HG03565 (cell line): ENCODE data around the gene INHA.

Experiments
- ATAC-seq: cut with Tn5 transposase; IDR thresholded peaks from one replicate; pipeline ENCODE4 v1.9.1; 2021; ENCODE audit warnings: mild to moderate bottlenecking, moderate library complexity; ENCODE audit not compliant: unreplicated experiment

The INHA gene

DNA sequence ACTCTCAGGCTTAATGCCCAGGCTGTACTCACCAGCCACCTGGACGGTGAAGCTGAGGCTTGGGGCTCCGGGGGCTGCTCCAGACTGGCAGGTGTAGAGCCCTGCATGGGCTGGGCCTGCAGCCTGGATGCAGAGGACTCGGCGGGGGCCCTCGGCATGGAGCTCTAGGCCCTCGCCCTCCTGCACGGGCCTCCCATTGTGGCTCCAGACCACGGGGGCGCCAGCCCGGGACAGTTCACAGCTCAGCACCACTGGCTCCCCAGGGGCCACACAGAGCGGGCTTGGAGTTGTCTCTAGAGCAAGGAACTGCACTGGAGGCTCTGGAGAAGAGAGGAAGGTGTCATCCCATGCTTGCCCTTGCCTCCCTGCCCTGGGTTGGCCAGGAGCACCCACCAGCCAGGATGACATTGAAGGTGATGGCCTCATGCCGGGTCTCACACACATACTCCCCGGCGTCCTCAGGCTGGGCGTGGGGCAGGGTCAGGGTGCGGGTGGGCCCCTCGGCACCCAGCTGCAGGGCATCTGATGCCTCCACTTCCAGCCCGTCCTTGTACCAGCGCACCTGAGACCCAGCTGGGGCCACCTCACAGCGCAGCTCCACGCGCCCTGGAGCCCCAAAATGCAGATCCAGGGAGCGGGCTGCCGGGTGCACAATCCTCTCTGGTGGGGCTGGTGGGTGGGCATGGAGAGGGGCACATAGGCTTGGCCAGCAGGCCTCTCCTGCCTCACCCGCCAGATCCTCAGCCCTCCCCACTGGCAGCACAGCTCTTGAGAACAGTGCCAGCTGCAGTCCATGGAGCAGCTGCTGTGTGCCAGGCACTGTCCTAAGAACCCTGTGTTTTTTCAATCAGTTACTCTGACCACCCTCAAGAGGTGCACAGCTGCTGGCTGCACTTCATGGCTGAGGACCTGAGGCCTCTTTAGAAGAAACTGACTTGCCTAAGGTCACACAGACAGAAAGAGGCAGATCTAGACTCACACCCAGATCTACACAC is 14.0 kb upstream of the INHA start:
- no peak for ATAC-seq

DNA sequence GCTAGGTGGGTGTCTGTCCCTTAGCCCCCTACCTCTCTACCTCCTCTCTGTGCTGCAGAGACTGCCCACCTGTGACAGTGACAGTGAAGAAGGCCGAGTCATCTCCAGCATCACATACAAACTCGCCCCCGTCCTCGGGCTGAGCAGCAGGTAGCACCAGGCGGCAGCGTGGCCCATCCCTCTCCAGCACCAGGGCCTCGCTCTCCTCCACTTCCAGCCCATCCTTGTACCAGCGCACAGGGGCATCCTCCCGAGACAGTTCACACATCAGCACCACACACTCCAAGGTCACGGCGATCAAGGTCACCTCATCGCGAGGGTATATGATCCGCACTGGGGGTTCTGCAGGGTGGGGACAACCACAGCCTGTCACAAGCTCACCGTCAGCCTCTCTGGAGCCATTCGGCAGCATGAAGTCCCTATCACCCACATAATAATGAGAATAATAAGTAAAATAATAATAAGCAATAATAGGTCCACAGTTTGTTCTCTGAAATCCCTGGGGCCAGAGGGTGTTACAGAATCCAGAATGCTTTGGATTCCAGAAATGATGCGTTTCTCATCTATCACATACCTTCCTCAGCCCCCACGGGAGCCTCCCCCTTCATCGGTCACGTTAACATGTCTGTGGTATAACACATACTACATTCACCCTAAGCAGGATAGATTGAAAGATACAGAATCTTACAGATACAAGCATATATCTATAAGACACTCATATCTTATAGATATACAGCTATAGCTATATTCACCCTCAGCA is 12.8 kb upstream of the INHA start:
- ATAC-seq: no peak

DNA sequence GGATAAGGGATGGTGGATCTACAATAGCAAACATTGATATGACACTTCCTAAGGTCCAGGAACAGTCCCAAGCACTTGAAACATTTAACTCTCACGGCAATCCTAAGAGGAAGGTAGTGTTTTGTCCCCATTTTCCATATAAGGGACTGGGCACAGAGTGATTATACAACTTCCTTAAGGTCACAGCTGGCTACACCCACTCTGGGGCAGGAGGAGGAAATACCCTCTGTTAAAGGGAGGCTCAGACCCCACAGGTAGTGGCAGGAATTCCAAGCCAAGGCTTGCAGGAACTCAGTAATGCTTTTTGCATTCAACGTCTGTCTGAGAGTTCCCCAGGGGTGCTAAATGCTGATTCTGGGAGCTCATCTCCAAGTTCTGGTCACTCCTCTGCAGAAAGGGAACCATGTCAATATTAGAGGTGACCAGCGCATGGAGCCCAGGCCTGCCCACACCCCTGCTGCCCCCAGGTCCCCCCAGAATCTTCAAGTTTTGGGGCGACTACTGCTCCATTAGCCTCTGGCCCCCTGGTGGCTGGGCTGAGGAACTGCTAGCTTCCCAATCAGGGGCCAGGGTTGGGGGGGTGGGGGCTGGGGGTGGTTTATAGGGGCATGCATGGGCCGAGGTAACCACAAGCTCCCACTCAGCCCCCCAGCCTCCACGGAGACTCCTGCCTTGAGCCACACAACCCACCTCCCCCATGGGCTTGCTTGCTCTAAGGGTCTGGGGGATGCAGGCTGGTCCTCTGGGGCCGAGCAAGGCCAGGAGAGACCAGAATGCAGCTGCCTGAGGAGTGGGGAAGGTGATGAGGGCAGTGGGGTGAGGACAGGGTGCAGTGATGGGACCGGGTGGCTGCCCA is 11.8 kb upstream of the INHA start:
- ATAC-seq: no peak

DNA sequence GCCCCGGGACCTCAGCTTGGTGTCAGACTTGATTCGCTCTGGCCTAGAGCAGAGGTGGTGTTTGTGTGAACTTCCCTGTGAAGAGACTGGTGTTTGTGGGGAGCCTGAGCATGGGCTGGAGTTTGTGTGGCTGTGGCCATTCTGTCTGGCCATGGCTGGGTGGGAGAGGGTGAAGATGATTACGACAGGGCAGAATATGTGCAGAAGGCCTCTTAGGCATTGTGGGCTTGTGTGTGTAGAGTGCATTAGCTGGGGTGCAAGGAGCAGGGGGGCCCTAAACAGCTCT is 11.3 kb upstream of the INHA start:
- no peak for ATAC-seq

DNA sequence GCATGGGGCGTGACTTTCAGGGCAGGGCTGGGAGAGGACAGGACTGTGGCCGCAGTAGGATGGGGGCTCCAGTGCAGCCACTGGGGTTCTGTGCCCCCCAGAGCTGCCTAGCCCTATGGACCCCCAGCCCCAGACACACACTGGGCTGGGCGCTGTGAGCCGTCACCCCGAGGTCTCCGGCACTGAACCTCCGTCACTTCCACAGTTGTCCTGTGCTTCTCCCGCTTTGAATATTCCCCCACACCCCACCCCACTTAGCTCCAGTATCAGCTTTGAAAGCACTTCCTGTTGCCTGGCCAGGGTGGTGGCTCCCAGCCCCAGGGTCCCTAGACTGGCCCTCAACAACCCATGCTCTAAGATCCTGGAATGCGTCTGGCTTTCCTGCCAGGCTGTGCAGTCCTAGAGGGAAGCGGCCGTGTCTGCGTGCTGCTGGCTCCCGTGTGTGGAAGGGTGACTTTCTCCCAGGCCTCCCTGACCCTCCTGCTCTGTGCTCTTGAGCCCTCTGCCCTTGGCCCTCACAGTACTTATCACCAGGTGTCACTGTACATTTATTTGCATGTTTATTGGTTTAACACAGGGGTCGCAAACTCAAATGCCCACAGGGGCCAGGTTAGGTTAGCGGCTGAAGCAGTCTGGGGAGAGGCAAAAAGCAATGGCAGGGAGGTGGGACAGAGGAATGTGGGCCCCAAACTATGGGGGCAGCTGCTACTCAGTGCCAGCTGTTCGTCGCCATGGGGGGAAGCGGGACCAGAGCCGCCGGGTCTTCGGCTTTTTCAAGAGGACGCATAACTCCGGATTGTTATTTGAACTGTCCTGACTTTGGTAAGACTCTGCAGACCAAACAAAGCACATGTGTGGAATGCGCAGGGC is 10.7 kb upstream of the INHA start:
- no peak for ATAC-seq

DNA sequence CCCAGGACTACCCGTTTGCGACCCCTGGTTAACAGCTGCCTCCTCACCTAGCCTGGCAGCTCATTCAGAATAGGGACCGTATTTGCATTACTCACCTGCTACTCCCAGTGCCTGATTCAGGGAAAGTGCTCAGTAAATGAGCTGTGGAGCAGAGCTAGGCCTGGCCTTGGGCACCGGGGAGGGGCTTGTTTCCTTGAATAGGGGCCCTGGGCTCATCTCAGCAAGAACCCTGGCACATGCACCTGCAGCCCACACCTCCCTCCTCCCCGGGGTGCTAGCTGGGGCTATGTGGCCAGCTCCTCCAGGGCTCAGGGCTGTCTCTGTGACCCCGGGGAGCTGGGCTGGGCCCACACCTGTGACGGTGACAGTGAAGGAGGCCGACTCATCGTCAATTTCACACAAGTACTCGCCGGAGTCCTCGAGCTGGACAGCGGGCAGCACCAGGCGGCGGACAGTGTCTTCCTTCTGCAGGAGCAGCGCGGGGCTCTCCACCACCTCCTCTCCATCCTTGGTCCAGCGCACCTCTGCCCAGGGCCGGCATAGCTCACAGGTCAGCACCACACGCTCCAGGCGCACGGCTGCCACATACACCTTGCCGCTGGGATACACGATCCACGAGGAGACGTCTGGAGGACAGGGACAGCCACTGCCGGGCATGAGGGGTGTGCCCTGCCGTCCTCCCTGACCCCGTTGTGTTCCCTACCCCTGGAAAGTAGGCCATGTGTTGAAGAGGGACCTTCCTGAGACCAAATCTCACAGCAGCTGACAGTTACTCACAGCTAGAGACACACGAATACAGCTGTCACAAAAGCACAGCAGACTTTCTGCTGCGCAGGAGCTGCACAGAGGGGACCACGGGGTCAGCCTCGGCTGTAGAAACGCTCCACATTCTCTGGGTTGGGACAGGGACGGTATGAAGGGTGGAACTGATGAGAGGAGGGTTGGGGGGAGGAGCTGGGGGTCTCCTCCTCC is 9.8 kb upstream of the INHA start:
- no peak for ATAC-seq

DNA sequence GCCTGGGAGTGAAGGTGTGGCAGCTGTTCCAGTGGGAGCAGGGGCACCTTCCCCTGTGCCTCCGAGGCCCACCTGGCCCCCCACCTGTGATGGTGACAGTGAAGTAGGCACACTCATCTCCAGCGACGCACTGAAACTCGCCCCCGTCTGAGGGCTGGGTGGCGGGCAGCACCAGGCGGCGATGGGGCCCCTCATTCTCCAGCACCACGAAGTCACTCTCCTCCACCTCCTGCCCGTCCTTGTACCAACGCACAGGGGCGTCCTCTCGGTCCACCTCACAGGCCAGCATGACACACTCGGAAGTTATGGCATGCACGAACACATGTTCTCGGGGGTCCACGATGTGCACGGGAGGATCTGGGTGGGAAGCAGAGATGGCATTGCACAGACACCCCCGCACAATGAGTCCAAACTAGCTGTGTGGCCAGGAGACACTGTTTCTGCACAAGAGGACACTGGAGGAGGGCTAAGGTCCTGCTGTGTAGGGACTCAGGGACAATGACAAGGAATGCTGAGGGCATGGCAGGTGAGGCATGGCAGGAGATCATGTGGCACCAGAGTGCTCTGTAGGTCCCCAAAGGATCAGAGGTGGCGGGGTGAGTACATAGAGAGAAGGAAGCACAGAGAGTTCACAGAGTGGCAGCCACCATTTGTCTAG is 8.7 kb upstream of the INHA start:
- no peak for ATAC-seq

DNA sequence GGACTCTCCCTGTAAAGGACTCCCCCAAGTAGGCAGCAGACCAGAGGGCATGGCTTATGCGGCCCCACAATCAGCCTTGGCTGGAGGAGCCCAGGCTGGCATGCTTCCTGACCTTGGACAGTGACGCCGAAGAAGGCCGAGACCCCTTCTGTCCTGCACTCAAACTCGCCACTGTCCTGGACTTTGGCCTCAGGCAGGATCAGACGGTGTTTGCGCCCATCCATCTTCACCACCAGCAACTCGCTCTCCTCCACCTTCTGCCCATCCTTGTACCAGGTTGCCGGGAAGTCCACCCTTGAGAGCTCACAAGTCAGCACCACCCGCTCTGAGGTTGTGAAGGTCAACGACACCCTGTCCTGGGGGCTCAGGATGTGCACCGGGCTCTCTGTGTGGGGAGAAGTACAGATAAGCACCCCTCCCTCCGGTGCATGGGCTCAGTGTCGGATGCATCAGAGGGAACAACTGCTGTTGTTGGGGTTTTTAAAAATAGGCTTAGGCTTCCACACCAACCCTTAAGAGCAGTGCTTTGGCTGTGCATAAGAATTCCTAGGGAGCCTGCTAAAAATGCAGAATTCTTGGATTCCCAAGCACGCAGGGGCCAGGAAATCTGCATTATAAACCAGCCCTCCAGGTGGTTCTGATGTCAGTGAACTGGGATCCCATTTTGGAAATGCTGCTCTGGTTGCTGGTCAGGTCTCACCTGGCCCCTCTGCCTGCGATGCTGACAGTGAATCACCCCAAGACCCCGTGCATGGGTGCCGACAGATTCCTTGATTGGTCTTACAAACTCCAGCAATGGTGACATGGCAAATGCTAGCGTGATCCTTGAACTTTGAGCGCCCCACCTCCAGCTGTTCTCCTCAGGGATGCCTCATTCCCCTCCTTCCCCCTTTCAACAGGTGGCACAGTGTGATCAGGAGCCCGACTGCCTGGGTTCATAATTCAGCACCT is 6.7 kb upstream of the INHA start:
- no peak for ATAC-seq

DNA sequence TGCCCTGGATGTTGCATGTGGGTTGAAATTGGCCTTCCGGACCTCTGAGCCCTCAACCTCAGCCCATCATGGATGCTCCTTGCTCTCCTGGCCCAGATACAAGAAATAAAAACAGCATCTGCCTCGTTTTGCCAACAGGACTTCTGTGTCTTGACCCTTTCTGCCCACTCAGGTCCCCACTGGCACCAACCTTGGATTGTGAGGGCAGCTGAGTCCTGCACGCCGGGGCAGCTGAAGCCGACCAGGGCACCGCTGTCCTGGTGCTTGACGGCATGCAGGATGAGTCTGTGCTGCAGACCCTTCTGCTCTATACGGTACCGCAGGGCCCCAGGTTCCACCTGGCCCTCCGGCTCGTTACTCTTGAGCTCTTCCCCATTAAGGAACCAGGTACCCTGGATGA is 5.5 kb upstream of the INHA start:
- ATAC-seq: no peak

DNA sequence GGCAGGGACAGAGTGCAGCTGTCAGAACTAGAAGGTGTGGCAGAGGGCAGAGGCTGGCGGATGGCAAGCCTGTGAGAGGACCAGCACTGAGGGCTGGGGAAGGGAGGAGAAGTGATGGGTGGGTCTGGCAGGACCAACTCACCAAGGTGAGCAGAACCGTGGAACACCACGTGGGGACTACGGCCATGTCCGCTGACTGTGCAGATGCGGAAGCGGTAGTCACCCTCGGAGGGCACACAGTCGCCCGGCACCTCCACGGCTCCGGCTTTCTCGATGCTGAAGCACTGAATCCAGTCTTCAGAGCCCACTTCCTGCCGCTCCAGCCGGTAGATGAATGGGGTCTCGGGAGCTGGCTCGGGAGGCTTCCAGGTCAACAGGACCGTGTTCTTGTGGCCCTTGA is 5.0 kb upstream of the INHA start:
- ATAC-seq: no peak

DNA sequence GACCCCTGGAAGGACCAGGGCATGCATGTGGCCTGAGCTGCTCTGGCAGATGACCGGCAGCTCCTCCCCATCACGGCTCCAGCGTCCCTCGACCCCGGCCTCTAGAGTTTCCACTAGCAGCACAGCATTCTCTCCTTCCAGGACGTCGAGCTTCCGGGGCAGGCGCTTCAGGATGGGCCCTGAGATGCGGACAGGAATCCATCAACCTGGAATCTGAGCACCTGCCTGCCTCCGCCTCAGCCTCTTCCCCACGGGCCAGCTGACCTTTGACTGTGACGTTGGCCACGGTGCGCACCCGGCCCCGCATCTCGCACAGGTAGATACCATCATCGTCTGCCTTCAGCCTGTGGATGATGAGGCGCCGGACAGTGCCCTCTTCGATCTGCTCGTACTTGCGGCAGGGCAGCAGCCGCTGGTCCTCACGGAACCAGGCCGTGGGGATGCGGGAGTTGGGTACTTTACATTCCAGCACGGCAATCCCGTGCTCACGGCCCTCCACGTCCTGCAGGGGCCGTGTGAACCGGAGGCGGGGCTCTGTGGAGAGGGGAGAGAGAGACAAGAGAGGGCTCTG is 4.2 kb upstream of the INHA start:
- no peak for ATAC-seq

DNA sequence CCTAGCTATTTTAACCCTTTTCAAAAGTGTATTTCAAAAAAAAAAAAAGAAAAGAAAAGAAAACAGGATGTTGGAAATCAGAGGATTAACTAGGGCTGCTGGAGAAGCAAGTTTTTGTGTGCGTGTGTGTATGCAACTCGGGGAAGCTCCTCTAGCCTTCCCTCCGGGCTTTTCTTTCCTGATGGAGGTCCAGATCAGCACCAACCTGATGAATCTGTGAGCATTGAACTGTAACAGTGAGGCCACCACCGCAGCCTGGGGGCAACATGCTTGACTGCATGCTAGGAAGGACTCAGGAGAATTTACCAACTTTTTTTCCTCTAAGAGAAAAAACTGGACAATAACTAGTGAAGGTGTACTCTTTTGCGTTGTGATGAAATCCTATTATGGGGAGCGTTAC is 3.1 kb upstream of the INHA start:
- ATAC-seq: no peak

DNA sequence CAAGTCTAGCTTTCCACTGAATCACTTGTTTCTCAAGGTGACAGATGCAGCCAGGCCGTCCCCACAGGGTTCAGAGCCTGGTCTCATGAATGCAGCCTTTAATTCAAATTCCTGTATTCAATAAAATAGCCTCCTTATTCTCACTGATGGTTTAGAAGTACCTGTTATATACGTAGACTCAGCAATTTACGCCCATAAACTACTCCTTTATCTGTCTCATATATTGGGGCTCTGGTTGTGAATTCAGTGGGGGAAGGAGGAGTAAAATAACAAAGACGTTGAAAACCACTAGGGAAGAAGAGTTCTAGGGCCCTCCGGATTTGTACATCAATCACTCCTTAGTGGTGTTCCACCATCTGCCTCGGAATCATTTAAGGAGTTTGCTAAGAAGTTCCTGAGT is 2.5 kb upstream of the INHA start:
- ATAC-seq: no peak

DNA sequence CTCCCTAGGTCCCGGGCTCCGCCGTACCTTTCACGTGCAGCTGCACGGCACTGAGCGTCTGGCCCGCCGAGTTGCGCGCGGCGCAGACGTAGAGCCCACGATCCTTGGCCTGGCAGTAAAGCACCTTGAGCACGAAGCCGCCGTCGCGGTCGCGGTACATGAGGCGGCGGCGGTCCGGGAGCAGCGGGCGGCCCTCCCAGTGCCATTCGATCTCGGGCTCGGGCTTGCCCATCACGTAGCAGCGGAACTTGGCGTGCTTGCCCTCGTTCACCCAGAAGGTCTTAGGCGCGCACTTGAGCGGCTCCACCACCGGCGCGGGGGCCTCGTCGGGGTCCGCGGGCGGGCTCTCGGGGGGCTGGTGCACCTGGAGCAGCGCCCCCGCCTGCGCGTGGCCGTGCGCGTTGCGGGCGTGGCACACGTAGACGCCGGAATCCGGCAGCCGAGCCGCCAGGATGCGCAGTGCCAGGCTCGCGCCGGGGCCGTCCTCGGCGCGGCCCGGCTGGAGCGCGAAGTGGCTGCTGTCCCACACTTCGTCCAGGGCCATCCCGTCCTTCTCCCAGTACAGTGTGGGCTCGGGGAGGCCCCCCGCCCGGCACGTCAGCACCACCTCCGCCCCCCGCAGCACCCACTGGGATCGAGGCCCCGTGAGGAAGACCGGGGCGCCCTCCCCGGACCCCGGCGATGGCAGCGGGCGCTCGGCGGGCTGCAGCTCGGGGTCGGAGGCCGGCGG is 1.8 kb upstream of the INHA start:
- no peak for ATAC-seq

DNA sequence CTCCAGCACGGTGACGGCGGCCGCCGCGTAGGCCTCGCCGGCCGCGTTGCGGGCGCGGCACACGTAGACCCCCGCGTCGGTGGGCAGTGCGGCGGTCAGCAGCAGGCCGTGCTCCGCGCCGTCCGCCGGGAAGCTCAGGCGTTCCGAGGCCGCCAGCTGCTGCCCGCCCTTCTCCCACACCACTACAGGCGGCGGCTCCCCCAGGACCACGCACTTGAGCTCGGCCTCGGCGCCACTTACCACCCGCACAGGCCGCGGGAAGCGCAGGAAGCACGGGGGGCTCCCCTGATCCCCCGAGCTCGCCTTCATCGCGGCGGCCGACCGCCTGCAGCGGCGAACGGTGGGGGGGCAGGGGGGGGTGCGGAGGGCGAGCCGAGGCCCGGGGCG is 1.2 kb upstream of the INHA start:
- ATAC-seq: no peak

DNA sequence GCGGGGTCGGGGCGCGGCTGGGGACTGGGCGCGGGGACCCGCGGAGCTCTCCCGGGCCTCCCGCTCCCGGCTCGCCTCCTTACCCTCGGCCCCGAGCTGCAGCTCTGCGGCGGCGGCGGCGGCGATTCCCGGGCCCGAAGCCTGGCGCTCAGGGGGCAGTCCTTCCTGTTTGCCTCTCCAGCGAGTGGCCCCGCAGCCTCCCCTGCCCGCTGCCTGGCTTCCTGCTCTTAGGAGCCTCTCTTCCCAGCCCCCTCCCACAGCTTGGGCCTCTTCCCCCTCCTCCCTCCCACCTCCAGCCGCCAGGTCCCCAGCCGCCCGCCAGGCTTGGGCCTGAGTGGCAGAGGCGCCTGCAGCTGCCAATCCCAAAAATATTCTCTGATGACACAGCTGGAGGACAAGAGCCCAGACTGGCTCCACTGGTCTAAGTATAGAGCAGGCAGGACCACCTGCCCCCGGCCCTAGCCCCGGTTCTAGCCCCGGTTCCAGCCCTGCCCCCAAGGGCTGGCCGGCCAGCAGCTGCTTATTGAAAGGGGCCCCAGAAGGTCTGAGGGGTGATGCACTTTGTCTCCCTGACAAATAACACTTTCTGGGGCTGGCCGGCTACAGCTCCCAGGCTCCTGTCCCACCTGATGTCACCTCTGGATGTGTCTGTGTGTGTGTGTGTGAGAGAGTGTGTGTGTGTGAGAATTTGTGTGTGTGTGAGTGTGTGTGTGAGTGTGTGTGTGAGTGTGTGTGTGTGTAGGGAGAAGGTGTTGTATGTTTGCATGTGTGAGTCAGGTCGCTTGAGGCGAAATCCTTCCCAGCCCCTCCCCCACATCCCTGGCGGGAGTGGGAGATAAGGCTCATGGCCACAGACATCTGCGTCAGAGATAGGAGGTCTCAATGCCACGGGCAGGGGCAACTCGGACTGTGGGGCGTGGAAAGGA is 536 bp upstream of the INHA start, which contains the start of gene OBSL1:
OBSL1 (minus strand) TSS at position 229 of the 926 bp plus-strand sequence. CDS start 307 bp downstream, outside the sequence.
- ATAC-seq: no peak
